Activated CD4-positive, alpha-beta memory T cell treated with anti-CD3 and anti-CD28 coated beads for 36 hours (primary cell): ENCODE results near the gene INHBB. TPM values are rescaled to one million over a fixed set of nuclear protein-coding genes. Genes with fewer than 3 reads are reported as not detected.

Source experiments
- CTCF ChIA-PET: fragments of 350-600 bp; sonication (Branson Sonifier 250); formaldehyde crosslinking; loops from one replicate; lab custom pipeline; 2021; ENCODE audit warnings: antibody characterized with exemption, inconsistent platforms; lab: Charles Lee
- POLR2A ChIA-PET: fragments of 350-600 bp; sonication (Branson Sonifier 250); formaldehyde crosslinking; loops from one replicate; lab custom pipeline; 2021; ENCODE audit warnings: antibody characterized with exemption; lab: Charles Lee
- DNase-seq: peaks from one replicate; pipeline ENCODE4 v3.0.0-alpha.2; 2020
- H3K27ac Mint-ChIP-seq: one replicate; pipeline ENCODE4 v1.8.0; 2021; ENCODE audit warnings: mixed read lengths
- H3K27me3 Mint-ChIP-seq: one replicate; pipeline ENCODE4 v1.8.0; 2021; ENCODE audit warnings: mixed read lengths
- H3K36me3 Mint-ChIP-seq: one replicate; pipeline ENCODE4 v1.8.0; 2021; ENCODE audit warnings: mixed read lengths
- H3K4me1 Mint-ChIP-seq: one replicate; pipeline ENCODE4 v1.8.0; 2021; ENCODE audit warnings: low read depth, mixed read lengths
- H3K4me3 Mint-ChIP-seq: one replicate; pipeline ENCODE4 v1.8.0; 2021; ENCODE audit warnings: mild to moderate bottlenecking, mixed read lengths
- H3K9me3 Mint-ChIP-seq: one replicate; pipeline ENCODE4 v1.8.0; 2021; ENCODE audit warnings: mixed read lengths
- intact Hi-C: fragments of 100-400 bp; cut with micrococcal nuclease; formaldehyde crosslinking; loops from one replicate; pipeline ENCODE4 v1.15.1; 2023
- total RNA-seq, 2 experiments: library from RNA; stranded (reverse); gene quantifications; one replicate each; pipeline ENCODE4 v1.2.3, GENCODE V29; 2021

INHBB gene
- total RNA-seq: not detected

- Mint-ChIP-seq H3K9me3 (no peaks in the 10 kb centered on the region), H3K36me3 (no peaks in the 10 kb centered on the region), H3K4me3 (peak within 1 kb of the TSS; percentile 50), H3K4me1 (peaks cover 22% of the 10 kb centered on the region), H3K27ac (no peak within 1 kb of the TSS), H3K27me3 (peaks cover 55% of the 10 kb centered on the region)
- DNase-seq: no peak
- POLR2A ChIA-PET: no interaction called here
- CTCF ChIA-PET: interaction anchor here (2.0 kb wide), 1 partner anchor 171 kb away, joined by 8 read pairs; no protein-coding TSS in a partner anchor
- intact Hi-C loops: loop anchor here (5.0 kb wide), 1 partner anchor 206 kb away; no protein-coding TSS in a partner anchor
Measured at GRCh38 chr2:120346026-120346666, at the start of gene INHBB. INHBB (plus strand) TSS chr2:120346136; CDS start chr2:120346189, 53 bp downstream.

GRCh38 chr2:120298173-120298835, 47.6 kb upstream of the INHBB start:
- intact Hi-C loops: no loop called here
- peaks cover 42% of the 10 kb centered on the region for H3K36me3 Mint-ChIP-seq
- H3K27ac Mint-ChIP-seq: no peak overlapping the region
- no peaks in the 10 kb centered on the region for H3K27me3 Mint-ChIP-seq
- no peaks in the 10 kb centered on the region for H3K9me3 Mint-ChIP-seq
- ChIA-PET POLR2A (interaction anchor here (0.8 kb wide), 1 partner anchor 14 kb away, joined by 3 read pairs; no protein-coding TSS in a partner anchor), CTCF (interaction anchor here (0.9 to 2.0 kb wide), 4 partner anchors 14 to 122 kb away, joined by 3 to 12 read pairs (median 4); partner anchors contain the start of gene TMEM185B)
- no peak for DNase-seq
- no peak overlapping the region for H3K4me3 Mint-ChIP-seq
- no peaks in the 10 kb centered on the region for H3K4me1 Mint-ChIP-seq

GRCh38 chr2:120299004-120299403, 46.9 kb upstream of the INHBB start:
- no peak overlapping the region for H3K27ac Mint-ChIP-seq
- ChIA-PET POLR2A (interaction anchor here (0.8 kb wide), 1 partner anchor 13 kb away, joined by 3 read pairs; no protein-coding TSS in a partner anchor), CTCF (interaction anchor here (0.9 to 1.3 kb wide), 2 partner anchors 14 to 76 kb away, joined by 3 to 4 read pairs; partner anchors contain the start of gene TMEM185B)
- H3K9me3 Mint-ChIP-seq: no peaks in the 10 kb centered on the region
- no peak for DNase-seq
- intact Hi-C loops: no loop called here
- H3K27me3 Mint-ChIP-seq: no peaks in the 10 kb centered on the region
- no peak overlapping the region for H3K4me3 Mint-ChIP-seq
- H3K36me3 Mint-ChIP-seq: peaks cover 38% of the 10 kb centered on the region
- H3K4me1 Mint-ChIP-seq: no peaks in the 10 kb centered on the region

GRCh38 chr2:120299561-120299960, 46.4 kb upstream of the INHBB start:
- Mint-ChIP-seq H3K27me3 (no peaks in the 10 kb centered on the region), H3K9me3 (no peaks in the 10 kb centered on the region), H3K27ac (no peak overlapping the region), H3K4me1 (no peaks in the 10 kb centered on the region), H3K4me3 (no peak overlapping the region), H3K36me3 (peaks cover 32% of the 10 kb centered on the region)
- ChIA-PET CTCF (no interaction called here), POLR2A (no interaction called here)
- intact Hi-C loops: no loop called here
- DNase-seq: no peak

GRCh38 chr2:120300385-120300784, 45.6 kb upstream of the INHBB start:
- no peak overlapping the region for H3K27ac Mint-ChIP-seq
- no peak overlapping the region for H3K4me3 Mint-ChIP-seq
- ChIA-PET POLR2A (no interaction called here), CTCF (interaction anchor here (0.6 kb wide), 1 partner anchor 13 kb away, joined by 5 read pairs; no protein-coding TSS in a partner anchor)
- no peak for DNase-seq
- no peaks in the 10 kb centered on the region for H3K4me1 Mint-ChIP-seq
- intact Hi-C loops: no loop called here
- H3K9me3 Mint-ChIP-seq: no peaks in the 10 kb centered on the region
- H3K36me3 Mint-ChIP-seq: peaks cover 31% of the 10 kb centered on the region
- no peaks in the 10 kb centered on the region for H3K27me3 Mint-ChIP-seq

GRCh38 chr2:120301284-120301683, 44.7 kb upstream of the INHBB start:
- intact Hi-C loops: no loop called here
- ChIA-PET POLR2A (no interaction called here), CTCF (interaction anchor here (0.7 kb wide), 1 partner anchor 94 kb away, joined by 3 read pairs; no protein-coding TSS in a partner anchor)
- Mint-ChIP-seq H3K27ac (no peak overlapping the region), H3K27me3 (no peaks in the 10 kb centered on the region), H3K4me3 (no peak overlapping the region), H3K4me1 (no peaks in the 10 kb centered on the region), H3K36me3 (peaks cover 30% of the 10 kb centered on the region), H3K9me3 (no peaks in the 10 kb centered on the region)
- no peak for DNase-seq

- ChIA-PET CTCF (no interaction called here), POLR2A (no interaction called here)
- Mint-ChIP-seq H3K27me3 (no peaks in the 10 kb centered on the region), H3K9me3 (no peaks in the 10 kb centered on the region), H3K36me3 (peaks cover 27% of the 10 kb centered on the region), H3K4me3 (no peak overlapping the region), H3K27ac (no peak overlapping the region), H3K4me1 (no peaks in the 10 kb centered on the region)
- intact Hi-C loops: no loop called here
- no peak for DNase-seq
Measured at GRCh38 chr2:120302301-120302700, 43.6 kb upstream of the INHBB start.

GRCh38 chr2:120303177-120303576, 42.8 kb upstream of the INHBB start:
- Mint-ChIP-seq H3K27me3 (no peaks in the 10 kb centered on the region), H3K4me3 (no peak overlapping the region), H3K4me1 (no peaks in the 10 kb centered on the region), H3K27ac (no peak overlapping the region), H3K36me3 (peaks cover 26% of the 10 kb centered on the region), H3K9me3 (no peaks in the 10 kb centered on the region)
- DNase-seq: no peak
- POLR2A ChIA-PET: no interaction called here
- intact Hi-C loops: no loop called here
- CTCF ChIA-PET: no interaction called here

GRCh38 chr2:120305296-120305695, 40.6 kb upstream of the INHBB start:
- Mint-ChIP-seq H3K4me1 (no peaks in the 10 kb centered on the region), H3K4me3 (no peak overlapping the region), H3K36me3 (peaks cover 16% of the 10 kb centered on the region), H3K27ac (no peak overlapping the region), H3K27me3 (no peaks in the 10 kb centered on the region), H3K9me3 (no peaks in the 10 kb centered on the region)
- ChIA-PET POLR2A (no interaction called here), CTCF (interaction anchor here (0.9 to 1.2 kb wide), 2 partner anchors 8 to 130 kb away, joined by 3 to 4 read pairs; no protein-coding TSS in a partner anchor)
- intact Hi-C loops: no loop called here
- DNase-seq: no peak

- CTCF ChIA-PET: no interaction called here
- no peaks in the 10 kb centered on the region for H3K9me3 Mint-ChIP-seq
- H3K4me1 Mint-ChIP-seq: no peaks in the 10 kb centered on the region
- POLR2A ChIA-PET: no interaction called here
- intact Hi-C loops: no loop called here
- no peak overlapping the region for H3K4me3 Mint-ChIP-seq
- H3K27ac Mint-ChIP-seq: no peak overlapping the region
- peaks cover 16% of the 10 kb centered on the region for H3K36me3 Mint-ChIP-seq
- no peak for DNase-seq
- no peaks in the 10 kb centered on the region for H3K27me3 Mint-ChIP-seq
Measured at GRCh38 chr2:120305937-120306490, 39.9 kb upstream of the INHBB start.

- H3K27ac Mint-ChIP-seq: no peak overlapping the region
- H3K27me3 Mint-ChIP-seq: no peaks in the 10 kb centered on the region
- H3K9me3 Mint-ChIP-seq: no peaks in the 10 kb centered on the region
- no peak for DNase-seq
- intact Hi-C loops: no loop called here
- no peak overlapping the region for H3K4me3 Mint-ChIP-seq
- no peaks in the 10 kb centered on the region for H3K4me1 Mint-ChIP-seq
- ChIA-PET POLR2A (no interaction called here), CTCF (no interaction called here)
- peaks cover 8% of the 10 kb centered on the region for H3K36me3 Mint-ChIP-seq
Measured at GRCh38 chr2:120307482-120307881, 38.5 kb upstream of the INHBB start.
